RWPE1 (cell line): Measurements from ENCODE around the gene CCDC171.

Experiments used
- CTCF ChIA-PET: fragments of 350-600 bp; sonication (Branson Sonifier 250); formaldehyde crosslinking; extraction: SDS; loops from one replicate; lab custom pipeline; 2021; lab: Yijun Ruan, JAX
- POLR2A ChIA-PET: fragments of 400-600 bp; formaldehyde crosslinking; extraction: SDS; loops from one replicate; lab custom pipeline; 2020; ENCODE audit warnings: antibody characterized with exemption; ENCODE audit not compliant: low non-redundant PET; lab: Yijun Ruan, JAX
- DNase-seq: peaks from one replicate; pipeline ENCODE4 v3.0.0; 2012; ENCODE audit warnings: low spot score
- H3K27ac ChIP-seq: fragments of 450-650 bp; 2 replicates; pipeline ENCODE4 v1.5.1; 2017
- TF ChIP-seq, protein P1 (sequence below): fragments of 450-650 bp; conservative IDR thresholded peaks from 2 replicates; pipeline ENCODE4 v1.5.1; 2017; ENCODE audit warnings: low read depth, mild to moderate bottlenecking

The CCDC171 gene

GRCh38 chr9:15915711-15916110, 362.9 kb downstream of the CCDC171 start:
- CTCF ChIA-PET = no interaction called here
- TF ChIP-seq, protein P1, sequence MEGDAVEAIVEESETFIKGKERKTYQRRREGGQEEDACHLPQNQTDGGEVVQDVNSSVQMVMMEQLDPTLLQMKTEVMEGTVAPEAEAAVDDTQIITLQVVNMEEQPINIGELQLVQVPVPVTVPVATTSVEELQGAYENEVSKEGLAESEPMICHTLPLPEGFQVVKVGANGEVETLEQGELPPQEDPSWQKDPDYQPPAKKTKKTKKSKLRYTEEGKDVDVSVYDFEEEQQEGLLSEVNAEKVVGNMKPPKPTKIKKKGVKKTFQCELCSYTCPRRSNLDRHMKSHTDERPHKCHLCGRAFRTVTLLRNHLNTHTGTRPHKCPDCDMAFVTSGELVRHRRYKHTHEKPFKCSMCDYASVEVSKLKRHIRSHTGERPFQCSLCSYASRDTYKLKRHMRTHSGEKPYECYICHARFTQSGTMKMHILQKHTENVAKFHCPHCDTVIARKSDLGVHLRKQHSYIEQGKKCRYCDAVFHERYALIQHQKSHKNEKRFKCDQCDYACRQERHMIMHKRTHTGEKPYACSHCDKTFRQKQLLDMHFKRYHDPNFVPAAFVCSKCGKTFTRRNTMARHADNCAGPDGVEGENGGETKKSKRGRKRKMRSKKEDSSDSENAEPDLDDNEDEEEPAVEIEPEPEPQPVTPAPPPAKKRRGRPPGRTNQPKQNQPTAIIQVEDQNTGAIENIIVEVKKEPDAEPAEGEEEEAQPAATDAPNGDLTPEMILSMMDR = no peak
- DNase-seq = no peak
- H3K27ac ChIP-seq = no peak overlapping the region
- POLR2A ChIA-PET = no interaction called here

- DNase-seq = no peak
- H3K27ac ChIP-seq = no peak overlapping the region
- TF ChIP-seq, protein P1 = no peak
- CTCF ChIA-PET = interaction anchor here (0.6 kb wide), 1 partner anchor 1507 kb away, joined by 3 read pairs; no protein-coding TSS in a partner anchor
- POLR2A ChIA-PET = no interaction called here
Measured at GRCh38 chr9:15927161-15927560, 374.3 kb downstream of the CCDC171 start.

DNA sequence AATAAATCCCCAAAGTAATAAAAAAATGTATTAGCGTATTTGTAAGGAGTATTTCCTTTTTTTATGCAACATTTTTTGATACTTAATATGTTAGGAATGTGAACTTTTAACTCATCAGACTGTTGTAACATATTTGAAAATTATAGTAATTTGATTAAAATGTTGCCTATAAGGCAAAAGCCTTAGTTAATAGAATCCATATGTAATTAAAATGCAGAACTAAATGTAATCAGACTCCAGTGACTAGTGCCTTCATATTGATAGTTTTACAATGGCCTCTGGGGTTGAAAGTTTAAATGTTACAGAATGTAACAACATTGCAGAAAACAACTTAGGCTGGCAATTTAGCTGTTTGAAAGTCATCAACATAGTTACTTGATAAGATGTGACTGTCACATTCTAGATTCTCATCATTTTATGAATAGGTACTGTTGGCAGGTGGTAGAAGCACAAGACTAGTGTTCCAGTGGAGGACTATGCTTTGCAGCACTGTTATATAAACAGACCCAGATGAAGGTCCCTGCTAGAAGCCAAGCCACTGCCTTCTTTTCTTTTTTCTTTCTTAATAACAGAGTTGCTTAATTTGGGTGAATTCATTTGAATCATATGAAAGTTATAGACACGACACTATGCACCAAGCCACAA, 382.9 kb downstream of the CCDC171 start:
- no peak for DNase-seq
- POLR2A ChIA-PET = no interaction called here
- no peak overlapping the region for H3K27ac ChIP-seq
- TF ChIP-seq, protein P1 = no peak
- CTCF ChIA-PET = no interaction called here

- no peak overlapping the region for H3K27ac ChIP-seq
- ChIA-PET POLR2A (no interaction called here), CTCF (interaction anchor here (0.7 kb wide), 2 partner anchors 95 to 402 kb away, joined by 4 read pairs; no protein-coding TSS in a partner anchor)
- TF ChIP-seq, protein P1 = no peak
- no peak for DNase-seq
Measured at GRCh38 chr9:15936306-15936921, 383.6 kb downstream of the CCDC171 start.

- CTCF ChIA-PET = no interaction called here
Measured at GRCh38 chr9:15942831-15943424, 390.1 kb downstream of the CCDC171 start.

GRCh38 chr9:15944341-15944740, 391.5 kb downstream of the CCDC171 start:
- DNase-seq = no peak
- CTCF ChIA-PET = interaction anchor here (0.6 kb wide), 1 partner anchor 1458 kb away, joined by 3 read pairs; no protein-coding TSS in a partner anchor
- TF ChIP-seq, protein P1 = no peak
- H3K27ac ChIP-seq = no peak overlapping the region
- POLR2A ChIA-PET = no interaction called here

More at GRCh38 chr9:15942831-15943424, 390.1 kb downstream of the CCDC171 start:
- TF ChIP-seq, protein P1 = no peak
- H3K27ac ChIP-seq = no peak overlapping the region
- DNase-seq = no peak
- POLR2A ChIA-PET = interaction anchor here (0.6 kb wide), 1 partner anchor 185 kb away, joined by 3 read pairs; no protein-coding TSS in a partner anchor
